GM23338 (cell line): Measurements from ENCODE around the gene CNPY1. TPM values are rescaled to one million over a fixed set of nuclear protein-coding genes. Genes with fewer than 3 reads are reported as not detected.
A peak's percentile ranks its signal among the peaks of the same experiment; 100 is the strongest.

ENCODE experiments used
- ATAC-seq: fragments of 200-7000 bp; cut with Tn5 transposase; 3 replicates; pipeline ENCODE4 v1.9.1; 2020
- DNase-seq: peaks from one replicate; pipeline ENCODE4 v3.0.0-alpha.2; 2015; ENCODE audit warnings: low spot score
- H2AFZ ChIP-seq: fragments of 200-600 bp; sonication (generic); 2 replicates; pipeline ENCODE4 v1.8.0; 2016; ENCODE audit warnings: antibody characterized with exemption, mild to moderate bottlenecking, moderate library complexity
- H3F3A ChIP-seq: fragments of 200-600 bp; sonication (generic); replicated peaks from 2 replicates; pipeline ENCODE4 v1.8.0; 2017; ENCODE audit warnings: antibody characterized with exemption, mixed run types, low read depth
- H3K27ac ChIP-seq: fragments of 200-600 bp; sonication (generic); 2 replicates; pipeline ENCODE4 v1.6.1; 2016; ENCODE audit warnings: low read depth
- H3K27me3 ChIP-seq: fragments of 200-600 bp; sonication (generic); 2 replicates; pipeline ENCODE4 v1.8.0; 2016; ENCODE audit warnings: mild to moderate bottlenecking, mixed run types, moderate library complexity; ENCODE audit not compliant: insufficient read depth
- H3K36me3 ChIP-seq: fragments of 200-600 bp; sonication (generic); 2 replicates; pipeline ENCODE4 v1.8.0; 2016; ENCODE audit warnings: mild to moderate bottlenecking; ENCODE audit not compliant: insufficient read depth
- H3K4me1 ChIP-seq: fragments of 200-600 bp; sonication (generic); 2 replicates; pipeline ENCODE4 v1.8.0; 2016; ENCODE audit warnings: mild to moderate bottlenecking, moderate library complexity; ENCODE audit not compliant: insufficient read depth
- H3K4me2 ChIP-seq: fragments of 200-600 bp; sonication (generic); 2 replicates; pipeline ENCODE4 v1.7.1; 2017; ENCODE audit warnings: mixed run types
- H3K4me3 ChIP-seq: fragments of 200-600 bp; sonication (generic); 2 replicates; pipeline ENCODE4 v1.6.1; 2016; ENCODE audit warnings: mixed run types
- H3K79me2 ChIP-seq: fragments of 200-600 bp; sonication (generic); replicated peaks from 2 replicates; pipeline ENCODE4 v1.8.0; 2017; ENCODE audit warnings: mild to moderate bottlenecking; ENCODE audit not compliant: insufficient read depth
- H3K9me2 ChIP-seq: fragments of 200-600 bp; sonication (generic); 2 replicates; pipeline ENCODE4 v1.8.0; 2017; ENCODE audit not compliant: insufficient read depth
- H4K20me1 ChIP-seq: fragments of 200-600 bp; sonication (generic); replicated peaks from 2 replicates; pipeline ENCODE4 v1.8.0; 2017; ENCODE audit warnings: mild to moderate bottlenecking; ENCODE audit not compliant: insufficient read depth
- H3K27ac Mint-ChIP-seq: 2 replicates; pipeline ENCODE4 v1.8.0; 2020; ENCODE audit warnings: inconsistent platforms, mild to moderate bottlenecking, moderate library complexity, mixed read lengths
- H3K27me3 Mint-ChIP-seq: 3 replicates; pipeline ENCODE4 v1.8.0; 2022; ENCODE audit warnings: low read depth, mild to moderate bottlenecking, moderate library complexity, mixed read lengths, inconsistent platforms; ENCODE audit not compliant: insufficient read depth, poor library complexity
- H3K36me3 Mint-ChIP-seq: 3 replicates; pipeline ENCODE4 v1.8.0; 2021; ENCODE audit warnings: low read depth, mild to moderate bottlenecking, inconsistent platforms, moderate library complexity, mixed read lengths
- H3K4me1 Mint-ChIP-seq: 3 replicates; pipeline ENCODE4 v1.8.0; 2020; ENCODE audit warnings: mild to moderate bottlenecking, inconsistent platforms, mixed read lengths
- H3K4me3 Mint-ChIP-seq: 3 replicates; pipeline ENCODE4 v1.8.0; 2021; ENCODE audit warnings: moderate library complexity, mild to moderate bottlenecking, inconsistent platforms, mixed read lengths
- H3K9me3 Mint-ChIP-seq: 3 replicates; pipeline ENCODE4 v1.8.0; 2020; ENCODE audit warnings: moderate library complexity, mild to moderate bottlenecking, inconsistent platforms, mixed read lengths
- ETS1 ChIP-seq: IDR thresholded peaks from 2 replicates; pipeline ENCODE4 v1.6.1; 2016; ENCODE audit warnings: antibody characterized with exemption
- EZH2 ChIP-seq: fragments of 200-600 bp; sonication (generic); IDR thresholded peaks from one replicate; pipeline ENCODE4 v1.8.0; 2017; ENCODE audit warnings: antibody characterized with exemption, mild to moderate bottlenecking, low read depth; ENCODE audit not compliant: unreplicated experiment
- REST ChIP-seq: IDR thresholded peaks from one replicate; pipeline ENCODE4 v1.6.1; 2018; ENCODE audit warnings: antibody characterized with exemption; ENCODE audit not compliant: unreplicated experiment
- ZNF462 ChIP-seq: fragments of 250-450 bp; sonication (Bioruptor Pico); IDR thresholded peaks from 2 replicates; pipeline ENCODE4 v1.5.0; 2020; ENCODE audit warnings: mild to moderate bottlenecking, moderate library complexity
- polyA plus RNA-seq: library from polyadenylated mRNA; unstranded; fragments of >200 nt; fragmentation: Nextera tagmentation; extraction: Ambion mirVana; gene quantifications from 2 replicates; pipeline ENCODE4 v1.2.1, GENCODE V29; 2016
- total RNA-seq: library from RNA; depleted of rRNA; stranded (reverse); fragments of >200 nt; shearing (Covaris generic); gene quantifications from 2 replicates; pipeline ENCODE4 v1.2.3, GENCODE V29; 2014

The CNPY1 gene
- total and polyA plus RNA-seq, 2 experiments from 2014 or later: not detected

- Histone ChIP-seq H3K4me2 (peak overlapping the region; percentile 67), H3K4me3 (peak overlapping the region; percentile 38), H3K79me2 (no peaks in the 10 kb centered on the region), H3K9me2 (no peaks in the 10 kb centered on the region), H3K36me3 (no peaks in the 10 kb centered on the region), H4K20me1 (peaks cover 27% of the 10 kb centered on the region), H3K4me1 (peaks cover 46% of the 10 kb centered on the region), H3F3A (peaks cover 24% of the 10 kb centered on the region), H2AFZ (no peak overlapping the region), H3K27me3 (peaks cover 100% of the 10 kb centered on the region), H3K27ac (no peak overlapping the region)
- no peak overlapping the region for H3K27ac Mint-ChIP-seq
- peaks cover 2% of the 10 kb centered on the region; the same call in 1 of the 3 replicates for H3K9me3 Mint-ChIP-seq
- no peaks in the 10 kb centered on the region for H3K36me3 Mint-ChIP-seq
- peaks cover 100% of the 10 kb centered on the region for H3K27me3 Mint-ChIP-seq
- H3K4me1 Mint-ChIP-seq: peaks cover 36% of the 10 kb centered on the region
- DNase-seq (no peak), ATAC-seq (no peak)
- H3K4me3 Mint-ChIP-seq: peak overlapping the region; percentile 34; the same call in 1 of the 3 replicates
- no peak for TF ChIP-seq ETS1
- TF ChIP-seq EZH2: peak; percentile 60
- TF ChIP-seq REST: no peak
- TF ChIP-seq ZNF462: no peak
Measured at GRCh38 chr7:155471718-155472117, 74.6 kb downstream of the CNPY1 start.
